ENCODE data around the gene SLC51B.
"Not testable (repeated sequence)": the region's sequence is repeated elsewhere in the genome, so short reads cannot be mapped to it uniquely, and the experiment has no call there.

SLC51B gene

DNA sequence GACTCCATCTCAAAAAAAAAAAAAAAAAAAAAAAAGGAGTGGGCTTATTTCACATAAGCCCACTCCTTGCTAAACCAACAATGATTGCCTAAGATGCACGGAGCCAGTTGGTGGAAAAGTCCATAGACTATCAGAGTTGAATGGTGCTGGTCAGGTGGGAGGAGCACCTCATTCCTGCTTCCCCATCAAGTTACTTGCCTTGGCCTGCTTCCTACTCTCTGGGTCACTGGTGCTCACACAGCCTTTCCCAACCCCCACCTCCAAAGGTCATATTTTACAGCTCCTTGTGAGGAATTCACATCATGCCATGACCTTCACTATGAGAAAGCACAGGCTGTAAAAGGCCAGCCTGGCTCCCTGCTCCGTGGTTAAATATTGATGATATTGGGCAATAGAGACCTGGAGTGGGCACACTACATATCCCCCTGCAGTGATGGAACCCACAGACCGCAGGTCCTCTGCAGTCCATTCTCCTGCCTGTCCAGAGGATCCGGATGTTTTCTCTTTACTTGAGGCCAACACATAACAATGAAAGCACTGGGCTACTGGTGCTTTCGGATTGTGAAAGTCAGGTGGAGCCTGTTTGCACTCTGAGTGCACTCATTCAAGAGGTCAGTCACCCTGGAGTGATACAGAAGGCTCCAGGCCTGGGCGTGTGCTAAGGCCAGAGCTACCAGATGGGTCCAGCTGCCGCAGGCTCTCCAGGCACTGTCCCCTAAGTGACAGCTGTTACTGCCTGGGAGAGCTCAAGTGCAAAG is at the start of gene SLC51B:
SLC51B (plus strand) TSS at position 664 of the 758 bp plus-strand sequence. CDS start 4,618 bp downstream, outside the sequence.
- Histone ChIP-seq H3K27me3 (ENCODE audit: control insufficient read depth in 1 of 2, insufficient read depth in 2 of 2, low read length in 2 of 2) (no peaks in the 10 kb centered on the region), H3K9me3 (ENCODE audit: low read length) (no peaks in the 10 kb centered on the region), H3K9ac (ENCODE audit: low read length) (no peak within 1 kb of the TSS), H3K4me1 (ENCODE audit: insufficient read depth, low read length) (peaks cover 3% of the 10 kb centered on the region), H3K4me3 (ENCODE audit: low read depth in 1 of 2, low read length in 2 of 2) (no peak within 1 kb of the TSS), H3K36me3 (ENCODE audit: insufficient read depth, low read length) (no peaks in the 10 kb centered on the region), H3K27ac (ENCODE audit: low read depth, low read length) (no peak within 1 kb of the TSS)

- no peak overlapping the region for H3K9ac ChIP-seq (ENCODE audit: low read length)
- H3K27ac ChIP-seq (ENCODE audit: low read depth, low read length) = no peak overlapping the region
- H3K9me3 ChIP-seq (ENCODE audit: low read length) = no peaks in the 10 kb centered on the region
- no peaks in the 10 kb centered on the region for H3K27me3 ChIP-seq (ENCODE audit: control insufficient read depth in 1 of 2, insufficient read depth in 2 of 2, low read length in 2 of 2)
- H3K4me3 ChIP-seq (ENCODE audit: low read depth in 1 of 2, low read length in 2 of 2) = no peak overlapping the region
- no peaks in the 10 kb centered on the region for H3K36me3 ChIP-seq (ENCODE audit: insufficient read depth, low read length)
- no peaks in the 10 kb centered on the region for H3K4me1 ChIP-seq (ENCODE audit: insufficient read depth, low read length)
These were observed 48.1 kb upstream of the SLC51B start for GRCh38 chr15:64997066-64997465.

GRCh38 chr15:64997745-64998375 is 47.3 kb upstream of the SLC51B start:
- Histone ChIP-seq H3K36me3 (ENCODE audit: insufficient read depth, low read length) (no peaks in the 10 kb centered on the region), H3K27ac (ENCODE audit: low read depth, low read length) (no peak overlapping the region), H3K4me3 (ENCODE audit: low read depth in 1 of 2, low read length in 2 of 2) (no peak overlapping the region), H3K9ac (ENCODE audit: low read length) (no peak overlapping the region), H3K27me3 (ENCODE audit: control insufficient read depth in 1 of 2, insufficient read depth in 2 of 2, low read length in 2 of 2) (no peaks in the 10 kb centered on the region), H3K9me3 (ENCODE audit: low read length) (no peaks in the 10 kb centered on the region), H3K4me1 (ENCODE audit: insufficient read depth, low read length) (no peaks in the 10 kb centered on the region)

GRCh38 chr15:65004993-65005392 is 40.2 kb upstream of the SLC51B start:
- H3K4me1 ChIP-seq (ENCODE audit: insufficient read depth, low read length) = no peaks in the 10 kb centered on the region
- H3K9me3 ChIP-seq (ENCODE audit: low read length) = no peaks in the 10 kb centered on the region
- H3K9ac ChIP-seq (ENCODE audit: low read length) = no peak overlapping the region
- no peak overlapping the region for H3K4me3 ChIP-seq (ENCODE audit: low read depth in 1 of 2, low read length in 2 of 2)
- H3K27ac ChIP-seq (ENCODE audit: low read depth, low read length) = no peak overlapping the region
- H3K27me3 ChIP-seq (ENCODE audit: control insufficient read depth in 1 of 2, insufficient read depth in 2 of 2, low read length in 2 of 2) = no peaks in the 10 kb centered on the region
- peaks cover 6% of the 10 kb centered on the region for H3K36me3 ChIP-seq (ENCODE audit: insufficient read depth, low read length)

DNA sequence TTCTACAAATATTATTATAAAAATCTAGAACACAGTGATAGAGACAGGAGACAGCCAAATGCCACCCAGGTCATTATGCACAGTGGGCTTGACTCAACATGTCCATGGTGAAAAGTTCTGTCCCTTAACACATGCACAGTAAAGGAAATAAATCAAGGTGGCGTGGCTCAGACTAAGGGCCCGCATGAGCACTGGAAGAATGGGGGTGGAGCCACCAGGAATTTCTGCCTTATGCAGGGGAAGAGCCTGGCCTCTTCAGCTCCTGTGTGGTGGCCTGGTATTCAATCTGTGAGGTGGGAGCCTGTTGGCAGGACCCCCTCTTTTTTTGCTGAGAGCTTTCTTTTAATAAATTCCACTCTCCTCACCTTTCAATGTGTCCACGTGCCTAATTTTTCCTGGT is 38.3 kb upstream of the SLC51B start:
- Histone ChIP-seq H3K9me3 (ENCODE audit: low read length) (no peaks in the 10 kb centered on the region), H3K4me1 (ENCODE audit: insufficient read depth, low read length) (no peaks in the 10 kb centered on the region), H3K36me3 (ENCODE audit: insufficient read depth, low read length) (peaks cover 11% of the 10 kb centered on the region), H3K4me3 (ENCODE audit: low read depth in 1 of 2, low read length in 2 of 2) (no peak overlapping the region), H3K27me3 (ENCODE audit: control insufficient read depth in 1 of 2, insufficient read depth in 2 of 2, low read length in 2 of 2) (no peaks in the 10 kb centered on the region), H3K9ac (ENCODE audit: low read length) (no peak overlapping the region), H3K27ac (ENCODE audit: low read depth, low read length) (no peak overlapping the region)

- H3K36me3 ChIP-seq (ENCODE audit: insufficient read depth, low read length) = peaks cover 22% of the 10 kb centered on the region
- H3K9ac ChIP-seq (ENCODE audit: low read length) = no peak overlapping the region
- no peaks in the 10 kb centered on the region for H3K27me3 ChIP-seq (ENCODE audit: control insufficient read depth in 1 of 2, insufficient read depth in 2 of 2, low read length in 2 of 2)
- H3K27ac ChIP-seq (ENCODE audit: low read depth, low read length) = no peak overlapping the region
- no peaks in the 10 kb centered on the region for H3K4me1 ChIP-seq (ENCODE audit: insufficient read depth, low read length)
- no peaks in the 10 kb centered on the region for H3K9me3 ChIP-seq (ENCODE audit: low read length)
- H3K4me3 ChIP-seq (ENCODE audit: low read depth in 1 of 2, low read length in 2 of 2) = no peak overlapping the region
These were observed 36.2 kb upstream of the SLC51B start for GRCh38 chr15:65008983-65009382.

GRCh38 chr15:65011198-65011597 is 34.0 kb upstream of the SLC51B start:
- H3K4me3 ChIP-seq (ENCODE audit: low read depth in 1 of 2, low read length in 2 of 2); H3K4me1 ChIP-seq (ENCODE audit: insufficient read depth, low read length); H3K9ac ChIP-seq (ENCODE audit: low read length); H3K9me3 ChIP-seq (ENCODE audit: low read length); H3K27ac ChIP-seq (ENCODE audit: low read depth, low read length); H3K27me3 ChIP-seq (ENCODE audit: control insufficient read depth in 1 of 2, insufficient read depth in 2 of 2, low read length in 2 of 2): not testable (repeated sequence)
- H3K36me3 ChIP-seq (ENCODE audit: insufficient read depth, low read length) = peaks cover 31% of the 10 kb centered on the region

DNA sequence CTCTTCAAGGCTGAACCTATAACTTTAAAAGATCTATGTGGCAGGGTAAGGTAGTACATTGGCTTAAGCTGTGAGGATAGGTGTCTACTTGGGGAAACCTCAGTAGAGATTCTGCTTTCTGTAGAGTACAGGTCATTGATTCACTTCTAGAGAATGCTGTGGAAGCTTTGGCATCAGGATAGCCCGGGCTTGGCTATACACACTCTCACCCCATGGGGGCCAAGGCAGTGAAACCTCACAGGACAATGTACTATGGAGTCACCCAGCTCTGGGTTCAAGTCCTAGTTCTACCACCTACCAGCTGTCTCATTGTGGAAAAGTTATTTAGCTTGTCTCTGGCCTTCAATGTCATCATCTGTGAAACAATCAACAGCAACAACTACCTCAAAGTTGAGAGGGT is 24.8 kb upstream of the SLC51B start:
- peaks cover 48% of the 10 kb centered on the region for H3K36me3 ChIP-seq (ENCODE audit: insufficient read depth, low read length)
- no peaks in the 10 kb centered on the region for H3K4me1 ChIP-seq (ENCODE audit: insufficient read depth, low read length)
- no peaks in the 10 kb centered on the region for H3K27me3 ChIP-seq (ENCODE audit: control insufficient read depth in 1 of 2, insufficient read depth in 2 of 2, low read length in 2 of 2)
- no peak overlapping the region for H3K9ac ChIP-seq (ENCODE audit: low read length)
- H3K9me3 ChIP-seq (ENCODE audit: low read length) = no peaks in the 10 kb centered on the region
- no peak overlapping the region for H3K27ac ChIP-seq (ENCODE audit: low read depth, low read length)
- H3K4me3 ChIP-seq (ENCODE audit: low read depth in 1 of 2, low read length in 2 of 2) = no peak overlapping the region

GRCh38 chr15:65021488-65021887 is 23.7 kb upstream of the SLC51B start:
- no peak overlapping the region for H3K9ac ChIP-seq (ENCODE audit: low read length)
- no peaks in the 10 kb centered on the region for H3K9me3 ChIP-seq (ENCODE audit: low read length)
- no peak overlapping the region for H3K4me3 ChIP-seq (ENCODE audit: low read depth in 1 of 2, low read length in 2 of 2)
- H3K27me3 ChIP-seq (ENCODE audit: control insufficient read depth in 1 of 2, insufficient read depth in 2 of 2, low read length in 2 of 2) = no peaks in the 10 kb centered on the region
- peaks cover 51% of the 10 kb centered on the region for H3K36me3 ChIP-seq (ENCODE audit: insufficient read depth, low read length)
- no peaks in the 10 kb centered on the region for H3K4me1 ChIP-seq (ENCODE audit: insufficient read depth, low read length)
- H3K27ac ChIP-seq (ENCODE audit: low read depth, low read length) = no peak overlapping the region

GRCh38 chr15:65026756-65027155 is 18.4 kb upstream of the SLC51B start:
- H3K9me3 ChIP-seq (ENCODE audit: low read length) = no peaks in the 10 kb centered on the region
- H3K9ac ChIP-seq (ENCODE audit: low read length) = no peak overlapping the region
- peaks cover 20% of the 10 kb centered on the region for H3K36me3 ChIP-seq (ENCODE audit: insufficient read depth, low read length)
- H3K27ac ChIP-seq (ENCODE audit: low read depth, low read length) = no peak overlapping the region
- no peaks in the 10 kb centered on the region for H3K4me1 ChIP-seq (ENCODE audit: insufficient read depth, low read length)
- no peak overlapping the region for H3K4me3 ChIP-seq (ENCODE audit: low read depth in 1 of 2, low read length in 2 of 2)
- H3K27me3 ChIP-seq (ENCODE audit: control insufficient read depth in 1 of 2, insufficient read depth in 2 of 2, low read length in 2 of 2) = no peaks in the 10 kb centered on the region

DNA sequence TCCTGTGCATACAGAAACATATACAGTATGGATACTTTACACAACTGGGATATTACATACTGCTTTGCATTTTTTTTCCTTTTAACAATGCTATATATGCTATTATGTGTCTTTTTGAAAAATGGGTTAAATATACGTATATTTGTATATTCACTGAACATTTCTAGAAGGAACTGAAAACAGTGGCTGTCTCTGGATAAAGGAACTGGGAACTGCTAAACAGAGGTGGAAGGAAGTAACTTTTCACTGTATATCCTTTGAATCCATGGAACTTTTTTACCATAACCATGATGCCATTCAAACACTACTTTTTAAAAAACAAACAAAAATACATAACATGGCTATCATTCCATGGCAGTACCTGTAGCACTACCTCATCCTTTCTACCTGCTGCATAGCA is 17.6 kb upstream of the SLC51B start:
- H3K4me1 ChIP-seq (ENCODE audit: insufficient read depth, low read length) = no peaks in the 10 kb centered on the region
- H3K36me3 ChIP-seq (ENCODE audit: insufficient read depth, low read length) = peaks cover 20% of the 10 kb centered on the region
- H3K9ac ChIP-seq (ENCODE audit: low read length) = no peak overlapping the region
- H3K27me3 ChIP-seq (ENCODE audit: control insufficient read depth in 1 of 2, insufficient read depth in 2 of 2, low read length in 2 of 2) = no peaks in the 10 kb centered on the region
- peak overlapping the region in 1 of 2 donors; percentile 78 for H3K4me3 ChIP-seq (ENCODE audit: low read depth in 1 of 2, low read length in 2 of 2)
- no peaks in the 10 kb centered on the region for H3K9me3 ChIP-seq (ENCODE audit: low read length)
- no peak overlapping the region for H3K27ac ChIP-seq (ENCODE audit: low read depth, low read length)

DNA sequence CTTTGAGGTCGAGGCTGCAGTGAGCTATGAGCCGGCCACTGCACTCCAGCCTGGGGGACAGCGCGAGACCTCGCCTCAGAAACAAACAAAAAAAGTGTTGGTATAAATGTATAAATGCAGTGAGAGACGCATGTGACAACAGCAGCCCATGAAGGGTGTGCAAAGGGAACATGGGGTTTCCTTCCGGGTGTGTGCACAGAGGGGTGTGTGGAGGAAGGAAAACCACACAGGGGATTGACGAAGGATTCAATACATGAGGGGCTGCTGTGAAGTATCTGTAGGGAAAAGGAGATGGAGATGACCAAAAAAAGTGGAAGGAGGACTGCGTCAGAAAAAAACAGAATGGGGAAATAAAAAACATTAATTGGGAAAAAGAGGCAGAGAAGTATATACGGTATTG is 16.8 kb upstream of the SLC51B start:
- Histone ChIP-seq H3K9me3 (ENCODE audit: low read length) (no peaks in the 10 kb centered on the region), H3K4me3 (ENCODE audit: low read depth in 1 of 2, low read length in 2 of 2) (peak overlapping the region; percentile 78 to 98), H3K36me3 (ENCODE audit: insufficient read depth, low read length) (peaks cover 20% of the 10 kb centered on the region), H3K9ac (ENCODE audit: low read length) (peak overlapping the region; percentile 59), H3K27ac (ENCODE audit: low read depth, low read length) (no peak overlapping the region), H3K4me1 (ENCODE audit: insufficient read depth, low read length) (peaks cover 2% of the 10 kb centered on the region), H3K27me3 (ENCODE audit: control insufficient read depth in 1 of 2, insufficient read depth in 2 of 2, low read length in 2 of 2) (no peaks in the 10 kb centered on the region)
